H1 (cell line): ENCODE data around the gene KTN1. TPM values are rescaled to one million over a fixed set of nuclear protein-coding genes. Genes with fewer than 3 reads are reported as not detected.

Experiments
- FOSL1 ChIP-seq: IDR thresholded peaks from 2 replicates; pipeline ENCODE4 v1.6.1; 2011; ENCODE audit warnings: mild to moderate bottlenecking, low read depth, low read length, moderate library complexity; ENCODE audit not compliant: insufficient read depth
- JUND ChIP-seq: IDR thresholded peaks from 2 replicates; pipeline ENCODE4 v1.6.1; 2011; ENCODE audit warnings: mild to moderate bottlenecking, improper control_type of control experiment, low read length
- USF2 ChIP-seq: IDR thresholded peaks from 2 replicates; pipeline ENCODE4 v1.6.1; 2011; ENCODE audit warnings: low read length, improper control_type of control experiment
- polyA plus RNA-seq, 7 experiments: library from polyadenylated mRNA; depleted of rRNA in 3 of 7; stranded (reverse) in 5 of 7; unstranded in 2 of 7; fragments of >200 nt in 5 of 7; fragments of 200-250 nt in 2 of 7; gene quantifications; 1 replicate in 5 of 7; 2 replicates in 1 of 7; 4 replicates in 1 of 7; pipeline versions ENCODE4 v1.2.1 to v1.2.3, GENCODE V29; 2011 to 2013; ENCODE audit warnings: missing spikeins in 2 of 7, mixed read lengths in 2 of 7
- total RNA-seq: library from RNA; stranded (reverse); fragmentation: NEBNext Ultra II Directional; extraction: Animal tissue kit (Norgen Biotek cat#: 25700); gene quantifications from 2 replicates; pipeline ENCODE4 v1.2.1, GENCODE V29; 2021

Gene KTN1
- total and polyA plus RNA-seq, 2 of the 8 experiments (the other 6 are each of a cell fraction or from before 2014, with no cell fraction given): 15.4 to 151 TPM

GRCh38 chr14:55599250-55599879 is 19.4 kb downstream of the KTN1 start (continued):
- TF ChIP-seq USF2 (no peak), JUND (no peak), FOSL1 (no peak)
- TF ChIP-seq, all 59 proteins: peak for 0
